NCI-H2196 (cell line): Measurements from ENCODE around the gene MYL2.
"Not testable (repeated sequence)": the region's sequence is repeated elsewhere in the genome, so short reads cannot be mapped to it uniquely, and the experiment has no call there.

ENCODE experiments used
- DNase-seq: peaks from one replicate; lab custom pipeline; 2025; ENCODE audit not compliant: unreplicated experiment; lab: John Stamatoyannopoulos, UW

The MYL2 gene, protein sequence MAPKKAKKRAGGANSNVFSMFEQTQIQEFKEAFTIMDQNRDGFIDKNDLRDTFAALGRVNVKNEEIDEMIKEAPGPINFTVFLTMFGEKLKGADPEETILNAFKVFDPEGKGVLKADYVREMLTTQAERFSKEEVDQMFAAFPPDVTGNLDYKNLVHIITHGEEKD

DNA sequence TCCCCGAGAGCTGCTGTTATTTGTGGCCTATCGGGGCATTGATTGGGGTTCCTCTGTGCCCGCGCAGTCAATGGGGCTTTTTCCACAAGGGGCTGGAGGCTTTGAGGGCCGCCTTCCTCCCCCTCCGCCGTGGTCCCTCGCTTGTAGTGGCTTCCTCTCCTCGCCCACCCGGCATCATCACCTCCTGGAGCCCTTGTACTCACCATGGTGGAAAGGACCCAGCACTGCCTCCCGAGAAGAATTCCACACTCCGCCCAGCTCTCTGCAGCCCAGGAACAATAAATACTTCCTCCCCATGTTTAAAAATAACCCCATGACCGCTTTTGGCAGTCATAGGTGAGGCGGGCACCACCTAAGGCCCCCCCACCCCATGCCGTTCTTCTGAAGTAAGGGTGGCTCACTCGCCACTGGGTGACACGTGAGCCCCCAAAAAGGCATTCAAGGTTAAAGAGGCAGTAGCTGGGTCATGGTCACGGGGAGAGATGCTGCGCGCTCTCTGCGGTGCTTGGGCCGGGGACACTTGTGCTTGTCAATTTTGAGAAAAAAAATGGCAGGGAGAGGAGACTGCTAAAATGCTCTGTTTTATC lies at the start of gene MYL2:
MYL2 (minus strand) TSS at position 256 of the 587 bp plus-strand sequence; CDS start at position 206, 50 bp downstream.
- DNase-seq = no peak

- DNase-seq = no peak
Measured at GRCh38 chr12:110966081-110966760, 45.8 kb upstream of the MYL2 start.

DNA sequence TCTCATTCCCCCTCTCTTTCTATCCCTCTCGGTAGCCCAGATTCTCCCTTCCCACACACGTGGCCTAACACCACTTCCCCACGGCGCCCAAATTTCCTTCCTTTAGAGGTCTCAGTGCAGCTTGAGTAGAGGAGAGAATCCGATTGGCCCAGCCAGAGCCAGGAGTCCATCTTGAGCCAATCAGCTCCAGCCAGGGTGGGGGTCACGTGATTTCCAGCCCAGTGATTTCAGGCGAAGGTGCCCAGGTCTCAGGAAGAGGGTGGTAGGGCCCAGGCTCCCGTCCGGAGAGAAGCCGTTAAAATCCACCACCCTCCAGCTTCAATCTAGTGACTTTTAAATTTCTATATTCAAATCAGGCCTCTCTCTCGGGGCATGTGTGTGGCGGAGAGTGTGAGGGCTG lies 45.2 kb upstream of the MYL2 start:
- no peak for DNase-seq

DNA sequence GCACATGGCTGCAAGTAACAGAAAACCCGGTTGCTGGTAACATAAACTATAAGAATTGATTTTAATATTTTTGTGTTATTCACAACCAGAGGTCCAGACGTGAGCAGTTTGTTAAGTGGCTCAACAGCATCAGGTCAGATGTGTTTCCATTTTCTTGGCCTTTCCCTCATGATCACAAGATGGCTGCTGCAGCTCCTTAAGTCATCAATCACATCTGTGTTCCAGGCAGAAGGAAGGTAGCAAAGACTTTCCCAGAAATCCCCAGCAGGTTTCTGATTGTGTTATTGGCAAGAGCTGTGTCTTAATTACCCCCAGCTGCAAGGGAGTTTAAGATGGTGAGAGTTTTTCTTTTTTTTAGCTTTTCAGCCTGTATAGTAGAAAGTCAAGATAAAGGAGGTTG lies 40.4 kb upstream of the MYL2 start:
- no peak for DNase-seq

GRCh38 chr12:110957652-110958051 lies 37.3 kb upstream of the MYL2 start:
- DNase-seq = no peak

DNA sequence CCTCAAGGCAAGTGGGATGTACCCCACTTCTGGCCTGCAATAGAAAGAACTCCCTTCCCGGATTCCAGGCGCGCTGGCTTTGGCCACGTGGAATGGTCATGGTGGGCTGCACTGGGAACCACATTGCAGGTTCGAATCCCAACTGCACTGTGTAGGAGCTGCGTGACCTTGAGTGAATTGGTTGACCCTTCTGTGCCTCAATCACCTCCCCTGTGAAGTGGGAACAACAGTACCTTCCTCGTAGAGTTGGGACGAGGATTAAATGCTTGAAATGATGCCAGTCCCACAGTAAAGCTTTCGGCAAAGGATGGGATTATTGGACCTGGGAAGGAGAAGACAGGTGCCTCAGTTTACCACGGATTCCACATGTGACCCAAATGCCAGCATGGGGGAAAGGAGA lies 36.8 kb upstream of the MYL2 start:
- no peak for DNase-seq

- DNase-seq = not testable (repeated sequence)
Measured at GRCh38 chr12:110950867-110951266, 30.5 kb upstream of the MYL2 start.

DNA sequence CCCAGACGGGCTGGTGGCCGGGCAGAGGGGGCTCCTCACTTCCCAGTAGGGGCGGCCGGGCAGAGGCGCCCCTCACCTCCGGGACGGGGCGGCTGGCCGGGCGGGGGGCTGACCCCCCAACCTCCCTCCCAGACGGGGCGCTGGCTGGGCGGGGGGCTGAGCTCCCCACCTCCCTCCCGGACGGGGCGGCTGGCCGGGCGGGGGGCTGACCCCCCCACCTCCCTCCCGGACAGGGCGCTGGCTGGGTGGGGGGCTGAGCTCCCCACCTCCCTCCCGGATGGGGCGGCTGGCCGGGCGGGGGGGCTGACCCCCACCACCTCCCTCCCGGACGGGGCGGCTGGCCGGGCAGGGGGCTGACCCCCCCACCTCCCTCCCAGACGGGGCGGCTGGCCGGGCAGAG lies 30.1 kb upstream of the MYL2 start:
- not testable (repeated sequence) for DNase-seq

- no peak for DNase-seq
Measured at GRCh38 chr12:110948041-110948440, 27.7 kb upstream of the MYL2 start.

DNA sequence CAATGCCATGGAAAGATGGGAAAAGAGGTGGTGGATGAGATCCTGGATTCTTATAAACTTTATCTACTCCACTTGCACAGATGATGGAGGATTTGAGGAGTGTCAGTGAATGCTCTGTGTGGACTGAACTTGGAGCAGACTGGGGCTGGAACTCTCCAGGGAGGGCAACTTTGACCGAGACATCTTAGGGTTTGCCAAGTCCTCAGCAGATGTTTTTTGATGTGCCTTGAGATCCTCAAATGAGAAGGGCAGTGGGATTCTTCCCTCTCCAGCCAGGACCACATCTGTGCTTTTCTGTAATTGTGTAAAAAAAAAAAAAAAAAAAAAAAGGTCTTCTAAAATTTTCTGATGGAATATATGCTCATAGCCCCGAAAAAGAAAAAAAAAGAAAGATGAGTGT lies 23.0 kb upstream of the MYL2 start:
- DNase-seq = no peak

DNA sequence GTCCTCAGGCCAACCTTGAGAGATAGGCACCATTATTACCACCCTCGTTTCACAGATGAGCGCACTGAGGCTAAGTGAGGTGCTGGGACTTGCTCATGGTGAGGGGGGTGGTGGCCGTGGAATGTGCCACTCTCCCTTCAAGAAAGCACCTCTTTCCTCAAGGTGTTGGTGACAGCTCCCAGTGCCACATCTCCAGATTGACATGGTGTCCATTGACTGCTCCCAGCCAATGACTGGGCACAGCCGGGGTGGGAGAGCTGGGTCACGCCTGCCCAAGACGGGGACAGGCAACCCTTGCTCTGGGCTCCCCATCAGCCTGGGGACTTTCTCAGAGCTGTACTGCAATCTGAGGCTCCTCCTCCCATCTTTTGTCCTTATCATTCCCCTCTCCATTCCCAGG lies 21.0 kb upstream of the MYL2 start:
- DNase-seq = no peak

GRCh38 chr12:110940933-110941332 lies 20.6 kb upstream of the MYL2 start:
- no peak for DNase-seq

- no peak for DNase-seq
Measured at GRCh38 chr12:110940296-110940695, 19.9 kb upstream of the MYL2 start.

- peak; percentile 75 for DNase-seq
Measured at GRCh38 chr12:110937104-110937641, 16.8 kb upstream of the MYL2 start.

- DNase-seq = no peak
Measured at GRCh38 chr12:110936367-110937103, 16.2 kb upstream of the MYL2 start.

- DNase-seq = no peak
Measured at GRCh38 chr12:110935588-110935987, 15.2 kb upstream of the MYL2 start.

GRCh38 chr12:110934093-110934852 lies 13.9 kb upstream of the MYL2 start:
- DNase-seq = no peak

GRCh38 chr12:110933326-110933974 lies 13.1 kb upstream of the MYL2 start:
- no peak for DNase-seq

GRCh38 chr12:110932046-110932445 lies 11.7 kb upstream of the MYL2 start:
- no peak for DNase-seq

GRCh38 chr12:110931315-110931728 lies 10.9 kb upstream of the MYL2 start:
- DNase-seq = no peak
